GM12875 (cell line): ENCODE results near the gene XRCC4.

ENCODE experiments used
- H3K4me3 ChIP-seq: one replicate; pipeline ENCODE4 v1.5.1; 2011; ENCODE audit warnings: low read depth, low read length, control low read depth
- TF ChIP-seq, protein P1 (sequence below): IDR thresholded peaks from 2 replicates; pipeline ENCODE4 v1.5.1; 2011; ENCODE audit warnings: low read depth, mild to moderate bottlenecking, control low read depth, inconsistent platforms, low read length, moderate library complexity, borderline replicate concordance; ENCODE audit not compliant: insufficient read depth

XRCC4 gene

DNA sequence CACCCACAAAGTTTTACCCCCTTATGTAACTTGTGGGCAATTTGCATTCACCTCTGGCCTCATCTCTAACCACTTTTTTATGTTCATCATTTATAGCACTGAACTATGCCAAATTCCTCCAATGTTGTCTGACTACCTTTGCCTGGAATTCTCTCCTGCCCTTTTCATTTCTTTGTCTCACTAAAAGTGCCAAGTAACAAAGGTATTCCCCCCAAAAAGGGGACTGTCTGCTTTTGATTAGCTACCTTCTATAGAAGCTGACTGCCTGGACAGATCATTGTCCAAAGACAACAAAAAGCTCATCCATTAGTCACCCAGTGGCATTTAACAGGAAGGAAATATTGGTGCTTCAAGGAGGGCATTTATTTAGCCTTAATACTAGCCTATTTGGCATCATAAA, 204.3 kb downstream of the XRCC4 start:
- TF ChIP-seq, protein P1, sequence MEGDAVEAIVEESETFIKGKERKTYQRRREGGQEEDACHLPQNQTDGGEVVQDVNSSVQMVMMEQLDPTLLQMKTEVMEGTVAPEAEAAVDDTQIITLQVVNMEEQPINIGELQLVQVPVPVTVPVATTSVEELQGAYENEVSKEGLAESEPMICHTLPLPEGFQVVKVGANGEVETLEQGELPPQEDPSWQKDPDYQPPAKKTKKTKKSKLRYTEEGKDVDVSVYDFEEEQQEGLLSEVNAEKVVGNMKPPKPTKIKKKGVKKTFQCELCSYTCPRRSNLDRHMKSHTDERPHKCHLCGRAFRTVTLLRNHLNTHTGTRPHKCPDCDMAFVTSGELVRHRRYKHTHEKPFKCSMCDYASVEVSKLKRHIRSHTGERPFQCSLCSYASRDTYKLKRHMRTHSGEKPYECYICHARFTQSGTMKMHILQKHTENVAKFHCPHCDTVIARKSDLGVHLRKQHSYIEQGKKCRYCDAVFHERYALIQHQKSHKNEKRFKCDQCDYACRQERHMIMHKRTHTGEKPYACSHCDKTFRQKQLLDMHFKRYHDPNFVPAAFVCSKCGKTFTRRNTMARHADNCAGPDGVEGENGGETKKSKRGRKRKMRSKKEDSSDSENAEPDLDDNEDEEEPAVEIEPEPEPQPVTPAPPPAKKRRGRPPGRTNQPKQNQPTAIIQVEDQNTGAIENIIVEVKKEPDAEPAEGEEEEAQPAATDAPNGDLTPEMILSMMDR: no peak
- H3K4me3 ChIP-seq: no peak overlapping the region

DNA sequence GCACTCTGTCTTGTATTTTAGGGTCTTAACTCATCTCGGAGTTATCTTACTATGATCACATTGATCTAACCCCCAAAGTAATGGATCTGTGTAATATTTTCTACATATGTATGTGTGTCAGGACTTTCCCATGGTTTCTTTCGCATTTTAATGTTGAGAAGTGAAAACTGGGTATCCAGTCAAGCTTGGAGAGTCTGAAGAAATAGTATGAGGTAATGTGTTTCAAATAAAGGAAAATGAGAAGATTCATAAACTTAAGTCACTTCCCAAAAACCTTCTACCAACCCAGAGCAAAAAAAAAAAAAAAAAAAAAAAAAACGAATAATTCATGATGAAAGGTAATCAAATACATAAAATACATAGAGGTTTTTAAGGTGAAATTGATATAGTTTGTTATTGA, 206.4 kb downstream of the XRCC4 start:
- H3K4me3 ChIP-seq: no peak overlapping the region
- TF ChIP-seq, protein P1: no peak

DNA sequence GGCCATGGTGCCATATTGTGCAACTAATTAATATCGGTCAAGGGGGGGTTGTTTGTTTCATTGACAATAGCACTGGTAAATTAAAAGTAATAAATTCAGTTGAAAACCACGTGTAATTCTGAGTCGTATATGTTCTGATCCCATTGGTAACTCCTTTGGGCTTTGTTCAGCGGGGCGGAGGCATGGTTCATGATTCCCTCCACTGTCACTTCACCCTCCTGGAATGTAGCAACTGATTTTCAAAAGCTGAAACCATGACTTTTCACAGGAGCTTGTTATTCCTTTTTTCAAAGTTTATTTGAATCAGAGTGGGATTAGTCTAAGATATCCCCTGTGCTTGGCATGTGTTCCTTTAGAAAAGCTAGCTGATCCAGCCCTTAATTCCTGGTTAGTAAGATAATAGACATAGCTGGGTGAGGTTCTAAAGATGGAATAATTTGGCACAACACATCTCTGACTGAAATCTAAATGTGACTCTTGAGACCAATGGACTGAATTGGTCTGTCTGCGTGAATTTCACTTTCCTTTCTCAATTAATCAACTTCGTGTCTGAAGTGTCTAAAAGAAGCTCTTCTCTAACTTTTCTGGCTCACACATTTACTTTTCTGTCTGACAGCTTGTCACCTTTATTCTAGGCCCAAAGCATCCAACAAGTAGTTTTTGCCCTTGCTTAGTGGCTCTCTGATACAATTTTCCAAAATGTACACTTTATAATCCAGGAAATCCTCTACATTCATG, 208.5 kb downstream of the XRCC4 start:
- TF ChIP-seq, protein P1: no peak
- no peak overlapping the region for H3K4me3 ChIP-seq

DNA sequence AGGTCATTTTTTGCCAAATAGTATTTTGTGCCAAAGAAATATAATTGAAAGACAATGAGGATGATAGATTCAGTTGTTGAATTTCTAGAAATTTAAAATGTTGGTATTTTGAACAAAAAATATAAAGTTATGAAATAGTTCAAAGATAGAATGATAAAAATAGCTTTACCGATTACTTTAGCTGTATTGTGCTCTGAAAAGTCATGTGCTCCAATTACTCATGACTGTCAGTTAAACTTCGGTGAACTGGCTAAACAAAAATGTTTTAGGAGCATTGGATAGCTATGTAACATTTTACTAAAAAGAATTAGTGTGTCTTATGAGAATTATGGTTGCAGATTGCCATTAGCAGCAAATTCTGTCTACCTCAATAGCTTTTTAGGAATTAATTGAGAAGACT, 216.9 kb downstream of the XRCC4 start:
- no peak overlapping the region for H3K4me3 ChIP-seq
- TF ChIP-seq, protein P1: no peak

DNA sequence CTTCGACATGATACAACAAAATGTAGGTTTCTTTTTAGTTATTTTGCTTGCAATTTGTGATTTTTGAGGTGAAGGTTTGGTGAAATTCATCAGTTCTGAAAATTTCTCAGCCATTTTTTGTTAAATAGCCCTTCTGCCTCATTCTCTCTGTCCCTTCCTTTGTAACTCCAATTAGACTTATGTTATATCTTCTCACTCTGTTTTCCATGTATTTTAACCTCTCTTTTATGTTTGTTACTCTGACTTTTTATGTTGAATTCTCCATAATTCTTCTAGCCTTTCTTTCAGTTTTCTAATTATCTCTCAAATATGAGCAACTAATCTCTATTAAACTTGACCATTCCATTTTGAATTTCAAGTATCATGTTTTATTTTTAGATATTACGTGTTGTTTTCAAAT, 222.0 kb downstream of the XRCC4 start:
- TF ChIP-seq, protein P1: no peak
- H3K4me3 ChIP-seq: no peak overlapping the region

DNA sequence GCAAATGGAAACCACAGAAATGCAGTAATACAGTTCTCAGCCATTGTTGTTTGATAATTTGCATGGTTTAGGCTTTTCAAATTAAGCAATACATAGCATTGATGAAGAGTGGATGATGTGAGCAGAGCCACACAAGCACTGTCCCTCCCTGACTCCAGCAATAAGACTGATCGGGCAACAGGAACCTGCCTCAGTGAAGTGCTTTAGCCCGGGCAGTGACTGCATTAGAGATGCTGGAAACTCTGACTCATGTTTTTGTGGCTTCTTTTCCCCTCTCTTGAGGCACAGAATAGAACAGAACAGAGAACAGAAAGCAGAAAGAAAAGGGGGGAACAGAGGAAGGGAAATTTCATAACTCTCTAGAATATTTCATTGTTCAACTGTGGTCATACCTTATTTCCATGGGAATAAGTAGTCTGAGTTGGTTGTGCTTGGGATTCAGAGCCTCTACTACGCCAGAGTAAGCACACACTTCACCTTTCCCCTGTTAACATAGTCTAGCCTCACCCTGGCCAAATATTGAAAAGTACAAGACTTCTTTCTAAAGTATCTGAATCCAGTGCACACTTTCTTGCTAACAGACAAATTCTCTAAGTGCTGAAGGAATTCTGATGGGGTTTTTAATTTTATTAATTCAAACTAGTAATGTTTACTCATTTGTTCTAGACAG, 229.4 kb downstream of the XRCC4 start:
- TF ChIP-seq, protein P1: no peak
- no peak overlapping the region for H3K4me3 ChIP-seq

DNA sequence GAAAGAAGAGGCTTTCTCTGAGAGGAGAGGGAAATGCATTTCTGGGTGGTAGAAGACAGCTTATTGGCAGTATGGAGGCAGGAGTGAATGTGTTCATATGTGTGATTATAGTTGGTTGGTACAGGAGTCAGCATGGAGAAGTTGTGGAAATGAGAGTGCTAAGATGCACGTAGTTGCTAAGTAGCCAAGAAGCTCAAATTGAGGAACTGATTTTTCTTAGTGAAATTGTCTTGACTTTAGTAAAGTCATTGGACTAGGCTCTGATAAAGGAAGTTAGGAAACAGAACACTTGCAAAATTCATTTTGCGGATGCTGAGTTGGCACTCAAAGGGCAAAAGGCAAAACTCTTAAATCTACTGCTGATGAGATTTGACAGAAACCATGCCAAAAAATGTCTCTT, 235.3 kb downstream of the XRCC4 start:
- TF ChIP-seq, protein P1: no peak
- no peak overlapping the region for H3K4me3 ChIP-seq
